Measurements from ENCODE around the gene GPHN. TPM values are rescaled to one million over a fixed set of nuclear protein-coding genes. Genes with fewer than 3 reads are reported as not detected.

Gene GPHN
- total RNA-seq, 4 donors from 2014 or later, result 14.4 to 32.7 (median 21.1) TPM

GRCh38 chr14:66745078-66745477, 237.1 kb downstream of the GPHN start:
- Histone ChIP-seq H3K36me3 (no peaks in the 10 kb centered on the region), H3K27ac (no peak overlapping the region), H3K9me3 (no peaks in the 10 kb centered on the region), H3K27me3 (no peaks in the 10 kb centered on the region), H3K4me1 (no peaks in the 10 kb centered on the region), H3K4me3 (replicated peaks in 1 of 3) (no peak overlapping the region)
- WGBS, 2 donors, result 96 to 97% methylated on average over 1 of the region's 1 CpG
- intact Hi-C loops (cut with DNase I), result no loop called here
- DNase-seq, result no peak
- no peak for TF ChIP-seq POLR2A (IDR thresholded peaks at IDR 0.05)
- TF ChIP-seq, protein P1, sequence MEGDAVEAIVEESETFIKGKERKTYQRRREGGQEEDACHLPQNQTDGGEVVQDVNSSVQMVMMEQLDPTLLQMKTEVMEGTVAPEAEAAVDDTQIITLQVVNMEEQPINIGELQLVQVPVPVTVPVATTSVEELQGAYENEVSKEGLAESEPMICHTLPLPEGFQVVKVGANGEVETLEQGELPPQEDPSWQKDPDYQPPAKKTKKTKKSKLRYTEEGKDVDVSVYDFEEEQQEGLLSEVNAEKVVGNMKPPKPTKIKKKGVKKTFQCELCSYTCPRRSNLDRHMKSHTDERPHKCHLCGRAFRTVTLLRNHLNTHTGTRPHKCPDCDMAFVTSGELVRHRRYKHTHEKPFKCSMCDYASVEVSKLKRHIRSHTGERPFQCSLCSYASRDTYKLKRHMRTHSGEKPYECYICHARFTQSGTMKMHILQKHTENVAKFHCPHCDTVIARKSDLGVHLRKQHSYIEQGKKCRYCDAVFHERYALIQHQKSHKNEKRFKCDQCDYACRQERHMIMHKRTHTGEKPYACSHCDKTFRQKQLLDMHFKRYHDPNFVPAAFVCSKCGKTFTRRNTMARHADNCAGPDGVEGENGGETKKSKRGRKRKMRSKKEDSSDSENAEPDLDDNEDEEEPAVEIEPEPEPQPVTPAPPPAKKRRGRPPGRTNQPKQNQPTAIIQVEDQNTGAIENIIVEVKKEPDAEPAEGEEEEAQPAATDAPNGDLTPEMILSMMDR (IDR thresholded peaks at IDR 0.05), result no peak

DNA sequence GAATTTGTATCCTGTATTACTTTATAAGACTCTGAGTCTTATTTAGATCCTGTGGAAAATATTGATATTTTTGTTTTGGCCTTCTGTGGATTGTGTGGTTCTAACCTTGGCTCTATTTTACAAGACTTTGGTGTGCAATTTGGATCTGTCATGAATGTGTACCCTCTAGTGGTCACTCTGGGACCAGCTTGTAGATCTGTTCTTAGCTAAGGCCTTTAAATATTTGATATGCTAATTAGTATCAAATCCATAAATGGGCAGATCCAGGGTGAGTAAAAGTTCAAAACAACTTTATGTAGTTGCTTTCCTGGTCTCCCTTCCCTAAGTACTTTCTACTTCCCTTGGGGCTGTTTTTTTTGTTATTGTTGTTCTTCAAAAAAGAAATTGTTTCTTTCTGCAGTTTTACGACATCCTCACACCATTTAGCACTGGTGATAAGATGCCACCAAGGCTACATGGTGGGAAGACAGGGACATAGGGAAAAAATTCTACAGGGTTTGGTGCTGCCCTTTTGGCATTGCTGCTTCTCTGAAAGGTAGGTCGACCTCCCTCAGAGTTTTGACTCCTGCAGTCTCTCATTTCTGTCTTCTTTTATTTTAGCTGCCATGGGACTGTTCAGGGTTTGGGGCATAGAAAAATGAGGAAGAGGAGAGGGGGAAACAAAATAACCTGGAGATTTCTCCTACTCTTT, 238.5 kb downstream of the GPHN start:
- no peak overlapping the region for H3K27ac ChIP-seq
- no peaks in the 10 kb centered on the region for H3K27me3 ChIP-seq
- DNase-seq, result peak in 1 of 2 donors; percentile 2
- H3K4me1 ChIP-seq, result no peaks in the 10 kb centered on the region
- no peak for TF ChIP-seq POLR2A (IDR thresholded peaks at IDR 0.05)
- TF ChIP-seq, protein P1 (IDR thresholded peaks at IDR 0.05), result peak in 4 of 6 experiments; percentile 11 to 55 (median 52)
- no peaks in the 10 kb centered on the region for H3K9me3 ChIP-seq
- no peak overlapping the region for H3K4me3 ChIP-seq (replicated peaks in 1 of 3)
- H3K36me3 ChIP-seq, result no peaks in the 10 kb centered on the region
- intact Hi-C loops (cut with DNase I), result no loop called here
- 79 to 84% methylated on average over 2 of the region's 2 CpGs for WGBS, 2 donors

- TF ChIP-seq POLR2A (IDR thresholded peaks at IDR 0.05), result no peak
- TF ChIP-seq, protein P1 (IDR thresholded peaks at IDR 0.05), result no peak
- no peak overlapping the region for H3K27ac ChIP-seq
- H3K9me3 ChIP-seq, result no peaks in the 10 kb centered on the region
- H3K4me1 ChIP-seq, result no peaks in the 10 kb centered on the region
- WGBS, 2 donors, result 83 to 90% methylated on average over 2 of the region's 2 CpGs
- H3K36me3 ChIP-seq, result no peaks in the 10 kb centered on the region
- DNase-seq, result no peak
- H3K27me3 ChIP-seq, result no peaks in the 10 kb centered on the region
- no peak overlapping the region for H3K4me3 ChIP-seq (replicated peaks in 1 of 3)
- intact Hi-C loops (cut with DNase I), result no loop called here
Observed at GRCh38 chr14:66752109-66752508, 244.2 kb downstream of the GPHN start.

DNA sequence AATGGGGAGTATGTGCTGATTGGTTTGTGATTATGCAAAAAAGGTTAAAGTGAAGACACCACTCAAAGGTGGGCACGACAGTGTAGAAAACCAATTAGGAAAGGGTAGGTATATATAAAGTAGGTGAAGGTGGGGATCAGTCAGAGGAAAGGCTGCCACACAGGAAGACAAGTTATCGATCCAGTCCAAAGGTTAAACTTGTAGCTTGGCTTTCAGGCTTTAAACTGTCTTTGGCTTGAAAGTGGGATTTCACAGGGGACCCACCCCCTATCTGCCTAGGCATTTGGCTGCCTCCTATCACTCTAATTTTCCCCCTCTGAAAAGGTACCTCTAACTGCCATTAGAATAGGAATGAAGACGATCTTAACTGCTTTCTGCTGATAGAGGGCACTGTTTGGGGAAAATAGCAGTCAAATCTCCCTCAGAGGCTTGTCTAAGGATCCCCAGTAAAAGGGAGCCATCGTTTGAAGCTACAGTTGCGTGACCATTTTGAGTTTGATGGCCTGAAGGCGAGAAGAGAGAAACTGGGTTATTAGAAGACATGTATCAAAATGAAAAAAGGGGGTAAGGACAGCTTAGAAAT, 250.2 kb downstream of the GPHN start:
- Histone ChIP-seq H3K4me1 (no peaks in the 10 kb centered on the region), H3K27me3 (no peaks in the 10 kb centered on the region), H3K4me3 (replicated peaks in 1 of 3) (no peak overlapping the region), H3K27ac (no peak overlapping the region), H3K9me3 (no peaks in the 10 kb centered on the region), H3K36me3 (no peaks in the 10 kb centered on the region)
- no peak for TF ChIP-seq POLR2A (IDR thresholded peaks at IDR 0.05)
- TF ChIP-seq, protein P1 (IDR thresholded peaks at IDR 0.05), result no peak
- WGBS, 2 donors, result 82 to 87% methylated on average over 6 of the region's 6 CpGs
- no peak for DNase-seq
- intact Hi-C loops (cut with DNase I), result no loop called here

DNA sequence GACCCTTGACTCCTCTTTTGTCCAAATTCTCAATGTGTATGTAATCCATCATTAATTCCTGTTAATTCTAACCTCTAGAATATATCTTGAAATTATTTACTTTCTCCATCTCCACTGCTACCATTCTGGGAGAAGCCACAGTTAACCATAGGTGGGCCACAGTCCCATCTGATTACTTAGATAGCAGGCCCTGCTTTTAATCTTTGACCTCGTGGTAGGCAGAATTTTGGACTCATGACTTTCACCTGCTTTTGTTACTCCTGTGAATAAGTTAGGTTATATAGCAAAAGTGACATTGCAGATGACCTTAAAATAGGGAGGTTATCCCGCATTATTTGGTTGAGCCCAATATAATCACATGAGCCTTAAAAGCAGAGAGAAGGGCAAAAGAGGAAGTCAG, 264.2 kb downstream of the GPHN start:
- no peaks in the 10 kb centered on the region for H3K4me1 ChIP-seq
- H3K36me3 ChIP-seq, result no peaks in the 10 kb centered on the region
- intact Hi-C loops (cut with DNase I), result no loop called here
- H3K9me3 ChIP-seq, result no peaks in the 10 kb centered on the region
- H3K27ac ChIP-seq, result no peak overlapping the region
- no peak for DNase-seq
- WGBS, 2 donors, result 90% methylated on average over 2 of the region's 2 CpGs
- H3K27me3 ChIP-seq, result no peaks in the 10 kb centered on the region
- no peak overlapping the region for H3K4me3 ChIP-seq (replicated peaks in 1 of 3)
- TF ChIP-seq, protein P1 (IDR thresholded peaks at IDR 0.05), result no peak
- TF ChIP-seq POLR2A (IDR thresholded peaks at IDR 0.05), result no peak

All from thyroid gland (tissue), 4 donors.